Activated CD8-positive, alpha-beta T cell treated with anti-CD3 and anti-CD28 coated beads for 36 hours (primary cell): Measurements from ENCODE around the gene CNOT4. TPM values are rescaled to one million over a fixed set of nuclear protein-coding genes. Genes with fewer than 3 reads are reported as not detected.
A peak's percentile ranks its signal among the peaks of the same experiment; 100 is the strongest.

ENCODE experiments used
- ATAC-seq: fragments of 200-7000 bp; cut with Tn5 transposase; one replicate; pipeline ENCODE4 v1.10.0; 2021; ENCODE audit warnings: mild to moderate bottlenecking, moderate library complexity
- CTCF ChIA-PET: fragments of 350-600 bp; sonication (Branson Sonifier 250); formaldehyde crosslinking; loops from one replicate; lab custom pipeline; 2021; ENCODE audit warnings: antibody characterized with exemption; lab: Charles Lee
- POLR2A ChIA-PET: fragments of 350-600 bp; sonication (Branson Sonifier 250); formaldehyde crosslinking; loops from one replicate; lab custom pipeline; 2021; ENCODE audit warnings: antibody characterized with exemption; lab: Charles Lee
- DNase-seq: peaks from one replicate; pipeline ENCODE4 v3.0.0-alpha.2; 2020
- H3K27ac Mint-ChIP-seq: one replicate; pipeline ENCODE4 v1.8.0; 2021; ENCODE audit warnings: mild to moderate bottlenecking, mixed read lengths
- H3K27me3 Mint-ChIP-seq: one replicate; pipeline ENCODE4 v1.8.0; 2021; ENCODE audit warnings: mixed read lengths
- H3K36me3 Mint-ChIP-seq: one replicate; pipeline ENCODE4 v1.8.0; 2021; ENCODE audit warnings: low read depth, mixed read lengths
- H3K4me1 Mint-ChIP-seq: one replicate; pipeline ENCODE4 v1.8.0; 2021; ENCODE audit warnings: low read depth, mixed read lengths
- H3K4me3 Mint-ChIP-seq: one replicate; pipeline ENCODE4 v1.8.0; 2021; ENCODE audit warnings: mild to moderate bottlenecking, moderate library complexity, mixed read lengths
- H3K9me3 Mint-ChIP-seq: one replicate; pipeline ENCODE4 v1.8.0; 2021; ENCODE audit warnings: mixed read lengths
- CTCF ChIP-seq: fragments of 200-600 bp; IDR thresholded peaks from one replicate; pipeline ENCODE4 v1.8.0; 2022; ENCODE audit warnings: antibody characterized with exemption, mild to moderate bottlenecking
- intact Hi-C: fragments of 100-400 bp; cut with micrococcal nuclease; formaldehyde crosslinking; loops from one replicate; pipeline ENCODE4 v1.10.0; 2022
- total RNA-seq, 2 experiments: library from RNA; stranded (reverse); gene quantifications; one replicate each; pipeline ENCODE4 v1.2.3, GENCODE V29; 2021

CNOT4 gene
- total RNA-seq, 2 experiments from 2014 or later: 22.0 to 23.6 TPM

- ChIA-PET POLR2A (no interaction called here), CTCF (no interaction called here)
- Mint-ChIP-seq H3K4me3 (no peak overlapping the region), H3K9me3 (no peaks in the 10 kb centered on the region), H3K27me3 (no peaks in the 10 kb centered on the region), H3K4me1 (peaks cover 22% of the 10 kb centered on the region), H3K36me3 (no peaks in the 10 kb centered on the region), H3K27ac (no peak overlapping the region)
- ATAC-seq (no peak), DNase-seq (no peak)
- no peak for TF ChIP-seq CTCF
- intact Hi-C loops: no loop called here
Measured at GRCh38 chr7:135493362-135493761, 16.5 kb downstream of the CNOT4 start.

GRCh38 chr7:135492151-135492550 is 17.8 kb downstream of the CNOT4 start:
- Mint-ChIP-seq H3K27ac (no peak overlapping the region), H3K36me3 (no peaks in the 10 kb centered on the region), H3K27me3 (no peaks in the 10 kb centered on the region), H3K4me1 (peaks cover 15% of the 10 kb centered on the region), H3K4me3 (no peak overlapping the region), H3K9me3 (no peaks in the 10 kb centered on the region)
- no peak for ATAC-seq
- no peak for TF ChIP-seq CTCF
- ChIA-PET CTCF (no interaction called here), POLR2A (no interaction called here)
- intact Hi-C loops: no loop called here
- DNase-seq: no peak

GRCh38 chr7:135490783-135491182 is 19.1 kb downstream of the CNOT4 start:
- H3K36me3 Mint-ChIP-seq: no peaks in the 10 kb centered on the region
- no peak overlapping the region for H3K27ac Mint-ChIP-seq
- no peak overlapping the region for H3K4me3 Mint-ChIP-seq
- DNase-seq (no peak), ATAC-seq (no peak)
- TF ChIP-seq CTCF: no peak
- CTCF ChIA-PET: no interaction called here
- H3K27me3 Mint-ChIP-seq: no peaks in the 10 kb centered on the region
- POLR2A ChIA-PET: no interaction called here
- peaks cover 16% of the 10 kb centered on the region for H3K4me1 Mint-ChIP-seq
- intact Hi-C loops: no loop called here
- no peaks in the 10 kb centered on the region for H3K9me3 Mint-ChIP-seq

- no peak for TF ChIP-seq CTCF
- peaks cover 22% of the 10 kb centered on the region for H3K4me1 Mint-ChIP-seq
- DNase-seq (no peak), ATAC-seq (no peak)
- no peak overlapping the region for H3K27ac Mint-ChIP-seq
- CTCF ChIA-PET: no interaction called here
- peaks cover 4% of the 10 kb centered on the region for H3K36me3 Mint-ChIP-seq
- H3K9me3 Mint-ChIP-seq: no peaks in the 10 kb centered on the region
- intact Hi-C loops: no loop called here
- no peak overlapping the region for H3K4me3 Mint-ChIP-seq
- POLR2A ChIA-PET: no interaction called here
- no peaks in the 10 kb centered on the region for H3K27me3 Mint-ChIP-seq
Measured at GRCh38 chr7:135489791-135490190, 20.1 kb downstream of the CNOT4 start.

GRCh38 chr7:135486261-135486920 is 23.5 kb downstream of the CNOT4 start:
- Mint-ChIP-seq H3K9me3 (no peaks in the 10 kb centered on the region), H3K27me3 (no peaks in the 10 kb centered on the region), H3K36me3 (peaks cover 10% of the 10 kb centered on the region), H3K27ac (peak overlapping the region; percentile 7), H3K4me1 (peaks cover 27% of the 10 kb centered on the region), H3K4me3 (no peak overlapping the region)
- intact Hi-C loops: no loop called here
- no peak for TF ChIP-seq CTCF
- ChIA-PET CTCF (no interaction called here), POLR2A (interaction anchor here (0.5 kb wide), 1 partner anchor 228 kb away, joined by 3 read pairs; no protein-coding TSS in a partner anchor)
- ATAC-seq (no peak), DNase-seq (no peak)
